Activated T-cell treated with anti-CD3 and anti-CD28 coated beads, Interleukin-2, amount 50 U/mL, for 48 hours (primary cell): ENCODE results near the gene NGEF.
"Not testable (repeated sequence)": the region's sequence is repeated elsewhere in the genome, so short reads cannot be mapped to it uniquely, and the experiment has no call there.

Experiments used
- DNase-seq, 2 experiments: peaks; one replicate each; pipeline ENCODE4 v3.0.0-alpha.2; 2020

The NGEF gene

DNA sequence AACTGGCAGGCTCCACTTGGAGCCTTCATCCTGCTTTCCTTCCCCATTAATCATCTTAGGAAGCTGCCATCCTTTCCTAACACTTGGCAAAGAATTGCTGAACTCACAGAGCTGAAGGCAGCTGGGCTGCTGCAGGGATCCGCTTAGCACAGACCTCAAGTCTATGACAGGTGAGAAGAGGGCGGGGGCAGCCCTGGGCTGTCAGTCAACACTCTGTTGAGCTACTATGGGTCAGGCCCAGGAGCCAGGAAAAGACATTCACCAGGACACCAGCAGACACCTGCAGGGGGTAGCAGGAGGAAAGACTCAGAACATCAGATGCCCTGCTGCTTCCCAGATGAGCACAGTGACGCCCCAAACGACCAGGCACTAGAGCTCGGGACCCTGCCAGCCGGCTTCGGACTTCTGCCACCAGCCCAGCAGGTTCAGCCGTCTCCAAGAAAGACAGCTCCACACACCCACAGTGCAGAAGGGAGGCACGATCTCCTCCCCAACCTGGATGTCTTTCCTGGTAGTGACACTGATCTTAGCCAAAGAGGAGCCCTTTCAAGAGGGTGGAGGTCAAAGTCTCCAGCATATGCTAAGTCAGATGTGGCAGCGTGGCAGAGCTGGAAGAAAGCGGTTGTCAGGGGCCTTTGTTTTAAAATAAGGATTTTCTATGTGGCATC is 87.8 kb downstream of the NGEF start:
- DNase-seq: no peak

GRCh38 chr2:232924433-232924832 is 88.6 kb downstream of the NGEF start:
- no peak for DNase-seq

DNA sequence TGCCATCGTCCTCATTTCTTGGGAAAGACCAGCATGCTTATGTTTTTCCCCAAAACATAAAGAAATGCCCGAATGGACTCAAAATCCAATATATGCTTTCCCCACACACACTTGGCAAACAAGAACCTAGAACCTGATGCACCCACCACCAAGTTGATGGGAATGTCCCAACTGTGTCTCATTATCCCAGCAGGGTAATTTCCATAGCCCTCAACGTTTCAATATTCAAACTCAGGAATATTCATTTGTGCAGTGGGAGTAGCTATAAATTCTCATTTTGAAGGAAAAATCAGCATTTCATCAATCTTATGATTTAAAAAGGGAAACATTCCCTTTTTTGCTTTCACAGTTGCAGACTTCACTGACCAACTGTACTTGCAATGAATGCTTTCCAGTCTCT is 92.3 kb downstream of the NGEF start:
- DNase-seq: no peak

- no peak for DNase-seq
Measured at GRCh38 chr2:232920055-232920454, 93.0 kb downstream of the NGEF start.

- no peak for DNase-seq
Measured at GRCh38 chr2:232919141-232919540, 93.9 kb downstream of the NGEF start.

- no peak for DNase-seq
Measured at GRCh38 chr2:232913903-232914302, 99.2 kb downstream of the NGEF start.

DNA sequence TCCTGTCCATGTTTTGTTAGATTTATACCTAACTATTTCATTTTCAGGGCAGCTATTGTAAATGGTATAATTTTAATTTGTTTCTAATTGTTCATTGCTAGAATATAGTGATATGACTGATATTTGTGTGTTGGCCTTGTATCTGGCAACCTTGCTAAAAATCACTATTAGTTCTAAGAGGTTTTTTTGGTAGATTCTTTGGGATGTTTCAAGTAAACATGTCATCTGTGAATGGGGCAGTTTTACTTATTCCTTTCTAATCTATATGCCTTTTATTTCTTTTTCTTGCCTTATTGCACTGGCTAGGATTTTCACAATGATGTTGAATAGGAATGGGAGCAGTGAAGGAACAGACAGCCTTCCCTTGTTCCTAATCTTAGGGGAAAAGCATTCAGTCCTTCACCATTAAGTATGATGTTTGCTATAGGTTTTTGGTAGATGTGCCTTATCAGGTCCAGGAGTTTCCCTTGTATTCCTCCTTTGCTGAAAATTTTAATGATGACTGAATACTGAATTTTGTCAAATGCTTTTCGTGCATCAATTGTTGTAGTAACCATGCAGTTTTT is 101.3 kb downstream of the NGEF start:
- DNase-seq: no peak

DNA sequence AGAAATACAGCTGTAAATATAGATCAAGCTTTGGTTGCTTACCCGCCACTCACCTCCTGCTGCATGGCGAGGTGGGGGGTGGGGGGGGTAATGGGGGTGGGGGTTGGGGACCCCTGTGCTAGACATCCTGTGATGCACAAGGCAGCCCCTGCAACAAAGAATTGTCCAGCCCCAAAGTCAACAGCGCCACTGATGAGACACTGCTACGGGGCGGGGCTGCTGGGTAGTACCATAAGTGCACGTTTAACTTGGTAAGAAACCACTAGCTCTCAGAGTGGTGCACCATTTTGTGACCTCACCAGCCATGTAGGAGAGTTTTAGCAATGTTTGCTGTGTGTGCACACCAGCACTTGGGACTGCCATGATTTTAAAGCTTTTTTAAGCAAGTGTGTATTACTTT is 102.7 kb downstream of the NGEF start:
- DNase-seq: no peak

GRCh38 chr2:232908695-232909094 is 104.4 kb downstream of the NGEF start:
- no peak for DNase-seq

- not testable (repeated sequence) for DNase-seq
Measured at GRCh38 chr2:232907718-232908085, 105.4 kb downstream of the NGEF start.

DNA sequence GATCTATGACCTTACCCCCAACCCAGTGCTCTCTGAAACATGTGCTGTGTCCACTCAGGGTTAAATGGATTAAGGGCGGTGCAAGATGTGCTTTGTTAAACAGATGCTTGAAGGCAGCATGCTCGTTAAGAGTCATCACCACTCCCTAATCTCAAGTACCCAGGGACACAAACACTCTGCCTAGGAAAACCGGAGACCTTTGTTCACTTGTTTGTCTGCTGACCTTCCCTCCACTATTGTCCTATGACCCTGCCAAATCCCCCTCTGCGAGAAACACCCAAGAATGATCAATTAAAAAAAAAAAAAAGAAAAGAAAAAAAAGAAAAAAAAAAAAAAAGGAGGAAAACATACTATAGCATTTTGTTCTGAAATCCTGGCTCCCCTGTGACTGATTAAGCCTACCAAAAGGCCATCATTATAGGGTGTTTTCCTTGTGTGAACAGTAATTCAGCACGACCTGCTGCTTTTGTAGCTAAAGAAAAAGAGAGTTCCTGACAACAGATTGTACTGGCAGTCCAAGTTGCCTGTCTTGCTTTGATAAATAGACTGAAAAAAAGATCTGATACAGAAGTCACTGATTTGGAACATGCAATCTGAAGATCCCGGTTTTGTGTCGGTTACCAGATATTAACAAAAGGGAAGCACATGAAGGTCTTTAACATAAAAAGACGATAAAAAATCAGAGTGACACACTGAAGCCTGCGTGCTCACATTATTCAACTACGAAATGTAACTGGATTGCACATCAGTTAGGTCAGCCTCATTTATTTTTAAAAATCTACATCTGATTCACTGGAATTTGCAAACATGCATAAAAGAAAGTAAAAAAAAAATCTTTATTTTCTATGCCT is 106.0 kb downstream of the NGEF start:
- DNase-seq: not testable (repeated sequence)

- no peak for DNase-seq
Measured at GRCh38 chr2:232903989-232904388, 109.1 kb downstream of the NGEF start.

DNA sequence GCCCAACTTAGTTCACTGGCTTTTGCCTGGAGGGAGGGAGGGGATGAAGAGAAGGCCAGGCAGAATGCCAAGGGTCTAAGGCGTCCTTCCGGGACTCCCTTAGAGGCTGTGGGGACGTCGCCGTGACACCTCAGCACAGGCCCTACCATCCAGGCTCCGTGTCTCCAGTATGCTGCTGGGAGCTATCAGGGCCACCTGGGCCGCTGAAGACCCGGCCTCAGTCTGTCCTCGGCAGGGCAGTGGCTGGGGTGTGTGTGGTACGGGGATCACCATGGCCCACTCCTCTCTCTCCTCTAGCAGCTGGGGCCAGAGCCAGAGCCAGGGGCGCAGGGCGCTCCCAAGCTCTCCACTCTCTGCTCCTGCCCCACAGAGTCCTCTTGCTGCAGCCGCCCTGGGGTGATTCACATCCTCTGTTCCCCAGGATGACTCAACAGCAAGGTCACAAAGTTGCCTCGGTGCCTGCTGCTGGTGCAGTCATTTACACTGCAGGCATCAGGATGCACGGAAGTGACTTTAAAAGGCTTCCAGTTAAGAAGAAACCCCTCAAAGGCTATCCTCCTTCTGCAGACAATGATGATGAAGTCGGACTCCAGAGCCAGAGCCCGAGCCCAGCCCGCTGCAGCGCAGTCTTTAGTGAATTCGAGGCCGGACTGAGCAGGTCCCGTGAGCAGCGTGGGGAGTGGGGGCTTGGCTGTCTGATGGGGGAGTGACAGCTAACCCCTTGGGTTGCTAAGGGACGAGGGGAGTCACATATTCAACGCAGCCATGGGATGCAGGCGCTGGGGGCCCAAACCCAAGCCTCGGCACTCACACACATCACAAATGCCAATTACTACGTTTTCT is 111.1 kb downstream of the NGEF start:
- peak; percentile 64 to 73 for DNase-seq

GRCh38 chr2:232900811-232901735 is 112.0 kb downstream of the NGEF start:
- no peak for DNase-seq

GRCh38 chr2:232898592-232899543 is 114.2 kb downstream of the NGEF start:
- DNase-seq: peak in 1 of 2 experiments; percentile 45

DNA sequence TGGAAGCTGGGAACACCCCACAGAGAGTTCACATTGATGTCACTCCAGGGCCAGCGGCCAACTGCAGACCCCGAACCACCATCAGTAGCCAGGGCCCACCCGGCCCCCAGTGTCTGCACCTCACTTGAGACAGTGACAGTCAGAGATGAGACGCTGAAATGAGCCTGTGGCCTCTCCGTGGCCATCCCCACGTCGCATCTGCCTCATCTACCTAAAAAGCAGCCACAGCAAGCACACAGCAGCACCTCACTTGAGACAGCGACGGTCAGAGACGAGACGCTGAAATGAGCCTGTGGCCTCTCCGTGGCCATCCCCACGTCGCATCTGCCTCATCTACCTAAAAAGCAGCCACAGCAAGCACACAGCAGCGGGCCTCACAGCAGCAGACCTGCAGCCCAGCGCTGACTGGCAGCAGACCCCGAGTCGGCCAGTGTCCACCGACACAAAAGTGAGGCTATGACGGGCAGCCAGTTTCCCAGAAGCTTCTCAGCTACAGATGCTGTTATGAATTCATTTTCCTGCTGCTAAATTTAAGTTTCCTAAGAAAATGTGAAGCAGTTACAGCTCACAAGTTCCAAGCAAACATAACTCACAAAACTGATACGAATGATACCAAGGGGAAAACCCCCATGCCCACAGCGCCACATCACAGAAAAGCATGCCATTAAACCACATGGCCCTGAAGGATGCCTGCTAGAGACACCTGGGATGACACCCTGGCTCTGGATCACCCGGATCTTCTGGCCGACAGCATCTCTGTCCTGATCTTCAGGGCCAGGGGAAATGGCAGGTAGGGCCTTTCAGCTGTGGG is 115.3 kb downstream of the NGEF start:
- peak; percentile 78 to 79 for DNase-seq

- peak in 1 of 2 experiments; percentile 26 for DNase-seq
Measured at GRCh38 chr2:232896720-232897597, 116.1 kb downstream of the NGEF start.

GRCh38 chr2:232896111-232896510 is 116.9 kb downstream of the NGEF start:
- DNase-seq: peak; percentile 16

DNA sequence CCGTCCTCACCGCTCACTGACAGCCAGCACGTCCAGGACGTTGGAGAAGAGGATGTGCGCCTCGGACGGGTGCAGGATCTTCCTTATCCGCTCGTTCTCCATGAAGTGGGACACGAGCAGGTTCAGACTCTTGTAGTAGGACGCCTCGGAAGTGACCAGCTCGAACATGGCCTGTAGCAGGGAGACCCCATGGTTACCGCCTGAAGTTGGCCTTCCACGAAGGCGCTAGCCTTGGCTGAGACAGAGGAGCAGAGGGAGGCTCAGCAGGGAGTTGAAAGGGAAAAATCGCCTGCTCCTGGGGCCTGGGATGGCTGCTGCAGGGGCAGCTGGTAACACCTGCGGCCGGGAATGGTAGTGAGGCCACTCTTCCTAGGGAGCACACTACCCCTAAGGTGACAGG is 118.3 kb downstream of the NGEF start:
- DNase-seq: no peak
